ENCODE results near the gene FAM236B. TPM values are rescaled to one million over a fixed set of nuclear protein-coding genes. Genes with fewer than 3 reads are reported as not detected.
"Not testable (repeated sequence)": the region's sequence is repeated elsewhere in the genome, so short reads cannot be mapped to it uniquely, and the experiment has no call there.

The FAM236B gene
- not detected for polyA plus RNA-seq (2013, experiment 1 of 2)
- not detected for polyA plus RNA-seq (2013, experiment 2 of 2)

GRCh38 chrX:72782560-72782959 lies at the start of gene FAM236B:
Gene FAM236B (minus strand): TSS chrX:72782660. CDS start chrX:72782560, 100 bp downstream.
- not testable (repeated sequence) for H3K36me3 ChIP-seq (ENCODE audit: control insufficient read depth, insufficient read depth, low read length); H3K27ac ChIP-seq (ENCODE audit: low read depth, low read length); H4K8ac ChIP-seq (ENCODE audit: low read depth, low read length); H3K4me2 ChIP-seq (ENCODE audit: low read length); H3K4me3 ChIP-seq (ENCODE audit: low read length); DNase-seq; H3K4ac ChIP-seq (ENCODE audit: low read depth, low read length); H3K4me1 ChIP-seq (ENCODE audit: control insufficient read depth, low read depth, low read length); H3K23ac ChIP-seq (ENCODE audit: low read length); H4K5ac ChIP-seq (ENCODE audit: low read length); H3K9ac ChIP-seq (ENCODE audit: low read length); H3K79me2 ChIP-seq (ENCODE audit: control insufficient read depth, insufficient read depth, low read length); H2BK5ac ChIP-seq (ENCODE audit: low read length); H2BK15ac ChIP-seq (replicated peaks; ENCODE audit: low read depth); H3K56ac ChIP-seq (ENCODE audit: low read length); H2AK5ac ChIP-seq (ENCODE audit: low read length); H2BK120ac ChIP-seq (ENCODE audit: low read depth, low read length); H3K27me3 ChIP-seq (ENCODE audit: insufficient read depth, low read length, poor library complexity); H3K79me1 ChIP-seq (ENCODE audit: low read length); H3K18ac ChIP-seq (ENCODE audit: low read length)
- no CpG with 5 or more reads among the region's 15 CpGs for WGBS (ENCODE audit: extremely low coverage, insufficient coverage, low lambda C conversion rate)

- H2BK120ac ChIP-seq (ENCODE audit: low read depth, low read length); H3K27ac ChIP-seq (ENCODE audit: low read depth, low read length); DNase-seq; H2BK5ac ChIP-seq (ENCODE audit: low read length); H3K56ac ChIP-seq (ENCODE audit: low read length); H3K36me3 ChIP-seq (ENCODE audit: control insufficient read depth, insufficient read depth, low read length); H3K23ac ChIP-seq (ENCODE audit: low read length); H3K4ac ChIP-seq (ENCODE audit: low read depth, low read length); H3K79me1 ChIP-seq (ENCODE audit: low read length); H3K9ac ChIP-seq (ENCODE audit: low read length); H3K18ac ChIP-seq (ENCODE audit: low read length); H4K8ac ChIP-seq (ENCODE audit: low read depth, low read length); H3K4me3 ChIP-seq (ENCODE audit: low read length); H3K4me2 ChIP-seq (ENCODE audit: low read length); H3K27me3 ChIP-seq (ENCODE audit: insufficient read depth, low read length, poor library complexity); H3K79me2 ChIP-seq (ENCODE audit: control insufficient read depth, insufficient read depth, low read length); H2AK5ac ChIP-seq (ENCODE audit: low read length); H4K5ac ChIP-seq (ENCODE audit: low read length); H2BK15ac ChIP-seq (replicated peaks; ENCODE audit: low read depth); H3K4me1 ChIP-seq (ENCODE audit: control insufficient read depth, low read depth, low read length): not testable (repeated sequence)
- WGBS (ENCODE audit: extremely low coverage, insufficient coverage, low lambda C conversion rate), result no CpG with 5 or more reads among the region's 13 CpGs
Observed at GRCh38 chrX:72830701-72831100, 48.2 kb upstream of the FAM236B start.

- not testable (repeated sequence) for H4K8ac ChIP-seq (ENCODE audit: low read depth, low read length); H3K79me1 ChIP-seq (ENCODE audit: low read length); H3K4me1 ChIP-seq (ENCODE audit: control insufficient read depth, low read depth, low read length); H3K9ac ChIP-seq (ENCODE audit: low read length); H3K18ac ChIP-seq (ENCODE audit: low read length); H2BK5ac ChIP-seq (ENCODE audit: low read length); H3K27me3 ChIP-seq (ENCODE audit: insufficient read depth, low read length, poor library complexity); H3K79me2 ChIP-seq (ENCODE audit: control insufficient read depth, insufficient read depth, low read length); H3K4ac ChIP-seq (ENCODE audit: low read depth, low read length); H4K5ac ChIP-seq (ENCODE audit: low read length); H3K56ac ChIP-seq (ENCODE audit: low read length); H3K23ac ChIP-seq (ENCODE audit: low read length); H3K27ac ChIP-seq (ENCODE audit: low read depth, low read length); H3K4me2 ChIP-seq (ENCODE audit: low read length); H3K36me3 ChIP-seq (ENCODE audit: control insufficient read depth, insufficient read depth, low read length); H2BK15ac ChIP-seq (replicated peaks; ENCODE audit: low read depth); DNase-seq; H3K4me3 ChIP-seq (ENCODE audit: low read length); H2AK5ac ChIP-seq (ENCODE audit: low read length); H2BK120ac ChIP-seq (ENCODE audit: low read depth, low read length)
- WGBS (ENCODE audit: extremely low coverage, insufficient coverage, low lambda C conversion rate), result no CpG with 5 or more reads among the region's 13 CpGs
Observed at GRCh38 chrX:72808110-72808509, 25.6 kb upstream of the FAM236B start, which contains the start of gene FAM236D. Gene FAM236D (minus strand): TSS chrX:72808210. CDS start chrX:72808110, 100 bp downstream.

GRCh38 chrX:72790390-72790789 lies 7.9 kb upstream of the FAM236B start:
- not testable (repeated sequence) for H4K8ac ChIP-seq (ENCODE audit: low read depth, low read length); H2BK120ac ChIP-seq (ENCODE audit: low read depth, low read length); H2AK5ac ChIP-seq (ENCODE audit: low read length); H3K27ac ChIP-seq (ENCODE audit: low read depth, low read length); H3K4me3 ChIP-seq (ENCODE audit: low read length); H3K4me1 ChIP-seq (ENCODE audit: control insufficient read depth, low read depth, low read length); H3K9ac ChIP-seq (ENCODE audit: low read length); H3K4ac ChIP-seq (ENCODE audit: low read depth, low read length); H4K5ac ChIP-seq (ENCODE audit: low read length); H3K36me3 ChIP-seq (ENCODE audit: control insufficient read depth, insufficient read depth, low read length); DNase-seq; H3K23ac ChIP-seq (ENCODE audit: low read length); H2BK5ac ChIP-seq (ENCODE audit: low read length); H3K4me2 ChIP-seq (ENCODE audit: low read length); H2BK15ac ChIP-seq (replicated peaks; ENCODE audit: low read depth); H3K18ac ChIP-seq (ENCODE audit: low read length); H3K56ac ChIP-seq (ENCODE audit: low read length); H3K79me2 ChIP-seq (ENCODE audit: control insufficient read depth, insufficient read depth, low read length); H3K79me1 ChIP-seq (ENCODE audit: low read length); H3K27me3 ChIP-seq (ENCODE audit: insufficient read depth, low read length, poor library complexity)
- WGBS (ENCODE audit: extremely low coverage, insufficient coverage, low lambda C conversion rate), result no CpG with 5 or more reads among the region's 3 CpGs

GRCh38 chrX:72788142-72788541 lies 5.7 kb upstream of the FAM236B start:
- not testable (repeated sequence) for H4K8ac ChIP-seq (ENCODE audit: low read depth, low read length); H3K23ac ChIP-seq (ENCODE audit: low read length); H3K27ac ChIP-seq (ENCODE audit: low read depth, low read length); H2AK5ac ChIP-seq (ENCODE audit: low read length); H3K9ac ChIP-seq (ENCODE audit: low read length); DNase-seq; H3K27me3 ChIP-seq (ENCODE audit: insufficient read depth, low read length, poor library complexity); H3K18ac ChIP-seq (ENCODE audit: low read length); H3K4me1 ChIP-seq (ENCODE audit: control insufficient read depth, low read depth, low read length); H3K36me3 ChIP-seq (ENCODE audit: control insufficient read depth, insufficient read depth, low read length); H2BK5ac ChIP-seq (ENCODE audit: low read length); H3K56ac ChIP-seq (ENCODE audit: low read length); H2BK15ac ChIP-seq (replicated peaks; ENCODE audit: low read depth); H3K4me2 ChIP-seq (ENCODE audit: low read length); H4K5ac ChIP-seq (ENCODE audit: low read length); H3K79me2 ChIP-seq (ENCODE audit: control insufficient read depth, insufficient read depth, low read length); H2BK120ac ChIP-seq (ENCODE audit: low read depth, low read length); H3K4me3 ChIP-seq (ENCODE audit: low read length); H3K79me1 ChIP-seq (ENCODE audit: low read length); H3K4ac ChIP-seq (ENCODE audit: low read depth, low read length)
- no CpG with 5 or more reads among the region's 1 CpG for WGBS (ENCODE audit: extremely low coverage, insufficient coverage, low lambda C conversion rate)

GRCh38 chrX:72783964-72784363 lies 1.5 kb upstream of the FAM236B start:
- not testable (repeated sequence) for DNase-seq; H3K4ac ChIP-seq (ENCODE audit: low read depth, low read length); H3K4me2 ChIP-seq (ENCODE audit: low read length); H4K8ac ChIP-seq (ENCODE audit: low read depth, low read length); H2BK5ac ChIP-seq (ENCODE audit: low read length); H3K79me1 ChIP-seq (ENCODE audit: low read length); H2AK5ac ChIP-seq (ENCODE audit: low read length); H3K18ac ChIP-seq (ENCODE audit: low read length); H2BK15ac ChIP-seq (replicated peaks; ENCODE audit: low read depth); H3K56ac ChIP-seq (ENCODE audit: low read length); H2BK120ac ChIP-seq (ENCODE audit: low read depth, low read length); H3K79me2 ChIP-seq (ENCODE audit: control insufficient read depth, insufficient read depth, low read length); H3K36me3 ChIP-seq (ENCODE audit: control insufficient read depth, insufficient read depth, low read length); H3K9ac ChIP-seq (ENCODE audit: low read length); H3K23ac ChIP-seq (ENCODE audit: low read length); H4K5ac ChIP-seq (ENCODE audit: low read length); H3K4me1 ChIP-seq (ENCODE audit: control insufficient read depth, low read depth, low read length); H3K4me3 ChIP-seq (ENCODE audit: low read length); H3K27me3 ChIP-seq (ENCODE audit: insufficient read depth, low read length, poor library complexity); H3K27ac ChIP-seq (ENCODE audit: low read depth, low read length)
- WGBS (ENCODE audit: extremely low coverage, insufficient coverage, low lambda C conversion rate), result no CpG with 5 or more reads among the region's 6 CpGs
